ENCODE measurements around the gene PROS1.

PROS1 gene

GRCh38 chr3:94001191-94001590 lies 27.5 kb upstream of the PROS1 start:
- Histone ChIP-seq H3K4me3 (ENCODE audit: low read depth, low read length) (no peak overlapping the region), H3K27me3 (ENCODE audit: control insufficient read depth, insufficient read depth, low read length) (no peaks in the 10 kb centered on the region), H3K9ac (ENCODE audit: low read depth, low read length) (no peak overlapping the region), H3K36me3 (ENCODE audit: control insufficient read depth, insufficient read depth, low read length) (no peaks in the 10 kb centered on the region; the same call in 1 of the 2 replicates), H3K9me3 (ENCODE audit: control insufficient read depth, insufficient read depth, low read length) (no peaks in the 10 kb centered on the region), H3K4me1 (ENCODE audit: control insufficient read depth, insufficient read depth, low read length) (peaks cover 2% of the 10 kb centered on the region; the same call in 1 of the 2 replicates), H3K27ac (ENCODE audit: low read depth, low read length) (no peak overlapping the region)

- Histone ChIP-seq H3K36me3 (ENCODE audit: control insufficient read depth, insufficient read depth, low read length) (no peaks in the 10 kb centered on the region; the same call in 1 of the 2 replicates), H3K4me1 (ENCODE audit: control insufficient read depth, insufficient read depth, low read length) (no peaks in the 10 kb centered on the region; the same call in 1 of the 2 replicates), H3K9me3 (ENCODE audit: control insufficient read depth, insufficient read depth, low read length) (no peaks in the 10 kb centered on the region), H3K9ac (ENCODE audit: low read depth, low read length) (no peak overlapping the region), H3K27me3 (ENCODE audit: control insufficient read depth, insufficient read depth, low read length) (no peaks in the 10 kb centered on the region), H3K27ac (ENCODE audit: low read depth, low read length) (no peak overlapping the region), H3K4me3 (ENCODE audit: low read depth, low read length) (no peak overlapping the region)
These were observed 20.4 kb upstream of the PROS1 start for GRCh38 chr3:93994056-93994455.

GRCh38 chr3:93992207-93992606 lies 18.5 kb upstream of the PROS1 start:
- Histone ChIP-seq H3K9ac (ENCODE audit: low read depth, low read length) (no peak overlapping the region), H3K9me3 (ENCODE audit: control insufficient read depth, insufficient read depth, low read length) (no peaks in the 10 kb centered on the region), H3K27me3 (ENCODE audit: control insufficient read depth, insufficient read depth, low read length) (no peaks in the 10 kb centered on the region), H3K4me3 (ENCODE audit: low read depth, low read length) (no peak overlapping the region), H3K36me3 (ENCODE audit: control insufficient read depth, insufficient read depth, low read length) (no peaks in the 10 kb centered on the region; the same call in 1 of the 2 replicates), H3K4me1 (ENCODE audit: control insufficient read depth, insufficient read depth, low read length) (no peaks in the 10 kb centered on the region; the same call in 1 of the 2 replicates), H3K27ac (ENCODE audit: low read depth, low read length) (no peak overlapping the region)

GRCh38 chr3:93991631-93992030 lies 17.9 kb upstream of the PROS1 start:
- Histone ChIP-seq H3K4me3 (ENCODE audit: low read depth, low read length) (no peak overlapping the region), H3K27me3 (ENCODE audit: control insufficient read depth, insufficient read depth, low read length) (no peaks in the 10 kb centered on the region), H3K9ac (ENCODE audit: low read depth, low read length) (no peak overlapping the region), H3K4me1 (ENCODE audit: control insufficient read depth, insufficient read depth, low read length) (no peaks in the 10 kb centered on the region; the same call in 1 of the 2 replicates), H3K9me3 (ENCODE audit: control insufficient read depth, insufficient read depth, low read length) (no peaks in the 10 kb centered on the region), H3K27ac (ENCODE audit: low read depth, low read length) (no peak overlapping the region), H3K36me3 (ENCODE audit: control insufficient read depth, insufficient read depth, low read length) (no peaks in the 10 kb centered on the region; the same call in 1 of the 2 replicates)

- H3K27ac ChIP-seq (ENCODE audit: low read depth, low read length) = no peak overlapping the region
- H3K27me3 ChIP-seq (ENCODE audit: control insufficient read depth, insufficient read depth, low read length) = no peaks in the 10 kb centered on the region
- no peaks in the 10 kb centered on the region; the same call in 1 of the 2 replicates for H3K4me1 ChIP-seq (ENCODE audit: control insufficient read depth, insufficient read depth, low read length)
- no peaks in the 10 kb centered on the region for H3K9me3 ChIP-seq (ENCODE audit: control insufficient read depth, insufficient read depth, low read length)
- H3K9ac ChIP-seq (ENCODE audit: low read depth, low read length) = no peak overlapping the region
- no peaks in the 10 kb centered on the region for H3K36me3 ChIP-seq (ENCODE audit: control insufficient read depth, insufficient read depth, low read length)
- no peak overlapping the region for H3K4me3 ChIP-seq (ENCODE audit: low read depth, low read length)
These were observed 15.5 kb upstream of the PROS1 start for GRCh38 chr3:93989241-93989640.

- Histone ChIP-seq H3K27ac (ENCODE audit: low read depth, low read length) (no peak overlapping the region), H3K27me3 (ENCODE audit: control insufficient read depth, insufficient read depth, low read length) (no peaks in the 10 kb centered on the region), H3K4me1 (ENCODE audit: control insufficient read depth, insufficient read depth, low read length) (no peaks in the 10 kb centered on the region; the same call in 1 of the 2 replicates), H3K9ac (ENCODE audit: low read depth, low read length) (no peak overlapping the region), H3K36me3 (ENCODE audit: control insufficient read depth, insufficient read depth, low read length) (no peaks in the 10 kb centered on the region), H3K4me3 (ENCODE audit: low read depth, low read length) (no peak overlapping the region), H3K9me3 (ENCODE audit: control insufficient read depth, insufficient read depth, low read length) (no peaks in the 10 kb centered on the region)
These were observed 15.1 kb upstream of the PROS1 start for GRCh38 chr3:93988764-93989163.

GRCh38 chr3:93988283-93988682 lies 14.6 kb upstream of the PROS1 start:
- Histone ChIP-seq H3K9ac (ENCODE audit: low read depth, low read length) (no peak overlapping the region), H3K9me3 (ENCODE audit: control insufficient read depth, insufficient read depth, low read length) (no peaks in the 10 kb centered on the region), H3K27me3 (ENCODE audit: control insufficient read depth, insufficient read depth, low read length) (no peaks in the 10 kb centered on the region), H3K4me1 (ENCODE audit: control insufficient read depth, insufficient read depth, low read length) (no peaks in the 10 kb centered on the region; the same call in 1 of the 2 replicates), H3K4me3 (ENCODE audit: low read depth, low read length) (no peak overlapping the region), H3K36me3 (ENCODE audit: control insufficient read depth, insufficient read depth, low read length) (no peaks in the 10 kb centered on the region), H3K27ac (ENCODE audit: low read depth, low read length) (no peak overlapping the region)

- no peak overlapping the region for H3K27ac ChIP-seq (ENCODE audit: low read depth, low read length)
- H3K27me3 ChIP-seq (ENCODE audit: control insufficient read depth, insufficient read depth, low read length) = no peaks in the 10 kb centered on the region
- H3K9me3 ChIP-seq (ENCODE audit: control insufficient read depth, insufficient read depth, low read length) = no peaks in the 10 kb centered on the region
- no peak overlapping the region for H3K4me3 ChIP-seq (ENCODE audit: low read depth, low read length)
- H3K9ac ChIP-seq (ENCODE audit: low read depth, low read length) = no peak overlapping the region
- peaks cover 4% of the 10 kb centered on the region; the same call in 1 of the 2 replicates for H3K4me1 ChIP-seq (ENCODE audit: control insufficient read depth, insufficient read depth, low read length)
- no peaks in the 10 kb centered on the region for H3K36me3 ChIP-seq (ENCODE audit: control insufficient read depth, insufficient read depth, low read length)
These were observed 10.9 kb upstream of the PROS1 start for GRCh38 chr3:93984618-93985017.

GRCh38 chr3:93983408-93983807 lies 9.7 kb upstream of the PROS1 start:
- no peaks in the 10 kb centered on the region for H3K36me3 ChIP-seq (ENCODE audit: control insufficient read depth, insufficient read depth, low read length)
- no peak overlapping the region for H3K9ac ChIP-seq (ENCODE audit: low read depth, low read length)
- H3K4me3 ChIP-seq (ENCODE audit: low read depth, low read length) = no peak overlapping the region
- H3K27ac ChIP-seq (ENCODE audit: low read depth, low read length) = no peak overlapping the region
- no peaks in the 10 kb centered on the region for H3K27me3 ChIP-seq (ENCODE audit: control insufficient read depth, insufficient read depth, low read length)
- no peaks in the 10 kb centered on the region for H3K9me3 ChIP-seq (ENCODE audit: control insufficient read depth, insufficient read depth, low read length)
- H3K4me1 ChIP-seq (ENCODE audit: control insufficient read depth, insufficient read depth, low read length) = peaks cover 4% of the 10 kb centered on the region; the same call in 1 of the 2 replicates

GRCh38 chr3:93981649-93982048 lies 8.0 kb upstream of the PROS1 start:
- H3K27me3 ChIP-seq (ENCODE audit: control insufficient read depth, insufficient read depth, low read length) = 0 out of 2 replicates have a peak, but pooled peaks cover 2% of the 10 kb centered on the region
- no peak overlapping the region for H3K9ac ChIP-seq (ENCODE audit: low read depth, low read length)
- H3K36me3 ChIP-seq (ENCODE audit: control insufficient read depth, insufficient read depth, low read length) = no peaks in the 10 kb centered on the region
- 0 out of 2 replicates have a peak, but pooled peaks cover 4% of the 10 kb centered on the region for H3K4me1 ChIP-seq (ENCODE audit: control insufficient read depth, insufficient read depth, low read length)
- peak overlapping the region; percentile 13; the same call in 1 of the 2 replicates for H3K4me3 ChIP-seq (ENCODE audit: low read depth, low read length)
- H3K9me3 ChIP-seq (ENCODE audit: control insufficient read depth, insufficient read depth, low read length) = no peaks in the 10 kb centered on the region
- H3K27ac ChIP-seq (ENCODE audit: low read depth, low read length) = no peak overlapping the region

GRCh38 chr3:93979850-93980676 lies 6.4 kb upstream of the PROS1 start, which contains the start of gene ARL13B:
ARL13B (plus strand) TSS chr3:93980155; CDS start chr3:93980424, 269 bp downstream.
- Histone ChIP-seq H3K27me3 (ENCODE audit: control insufficient read depth, insufficient read depth, low read length) (peaks cover 3% of the 10 kb centered on the region; the same call in 1 of the 2 replicates), H3K36me3 (ENCODE audit: control insufficient read depth, insufficient read depth, low read length) (no peaks in the 10 kb centered on the region), H3K27ac (ENCODE audit: low read depth, low read length) (peak within 1 kb of the TSS; percentile 95), H3K4me1 (ENCODE audit: control insufficient read depth, insufficient read depth, low read length) (0 out of 2 replicates have a peak, but pooled peaks cover 4% of the 10 kb centered on the region), H3K4me3 (ENCODE audit: low read depth, low read length) (peak within 1 kb of the TSS; percentile 85), H3K9me3 (ENCODE audit: control insufficient read depth, insufficient read depth, low read length) (no peaks in the 10 kb centered on the region), H3K9ac (ENCODE audit: low read depth, low read length) (peak within 1 kb of the TSS; percentile 49)
